K562 (cell line): Measurements from ENCODE around the gene MYO3B. TPM values are rescaled to one million over a fixed set of nuclear protein-coding genes. Genes with fewer than 3 reads are reported as not detected.

Experiments used
- CHAMP1 ChIP-seq: fragments of 450-650 bp; IDR thresholded peaks from 2 replicates; pipeline ENCODE4 v1.6.1; 2016; ENCODE audit warnings: mild to moderate bottlenecking
- CREB3 ChIP-seq: fragments of 450-650 bp; conservative IDR thresholded peaks from 2 replicates; pipeline ENCODE4 v1.6.1; 2016; ENCODE audit warnings: missing genetic modification characterization, low read depth, mild to moderate bottlenecking, missing compliant biosample characterization, moderate library complexity
- FOXA1 ChIP-seq: fragments of 450-650 bp; IDR thresholded peaks from 2 replicates; pipeline ENCODE4 v1.6.1; 2016; ENCODE audit warnings: mild to moderate bottlenecking, borderline replicate concordance
- FOXA3 ChIP-seq, 2 experiments: fragments of 450-650 bp in 1 of 2; sonication (generic) in 1 of 2; formaldehyde crosslinking; IDR thresholded peaks in 1 of 2; conservative IDR thresholded peaks in 1 of 2; 2 replicates each; pipeline versions ENCODE4 v1.4.0 to v1.8.0; 2020 to 2022; ENCODE audit warnings: mild to moderate bottlenecking in 2 of 2, missing genetic modification reagents in 1 of 2
- HCFC1 ChIP-seq: IDR thresholded peaks from 2 replicates; pipeline ENCODE4 v1.6.1; 2012; ENCODE audit warnings: low read depth, low read length, improper control_type of control experiment
- HMBOX1 ChIP-seq: sonication (generic); IDR thresholded peaks from 2 replicates; pipeline ENCODE4 v1.6.1; 2016
- IRF9 ChIP-seq: fragments of 450-650 bp; IDR thresholded peaks from 2 replicates; pipeline ENCODE4 v1.6.1; 2016; ENCODE audit warnings: missing biosample characterization, missing genetic modification characterization
- RB1 ChIP-seq: fragments of 450-650 bp; IDR thresholded peaks from 2 replicates; pipeline ENCODE4 v1.6.1; 2017; ENCODE audit warnings: low read depth, mild to moderate bottlenecking
- SMARCA4 ChIP-seq: fragments of 450-650 bp; IDR thresholded peaks from 2 replicates; pipeline ENCODE4 v1.6.1; 2016
- SMARCE1 ChIP-seq: fragments of 450-650 bp; IDR thresholded peaks from 2 replicates; pipeline ENCODE4 v1.7.1; 2016; ENCODE audit warnings: mild to moderate bottlenecking
- SMC3 ChIP-seq: conservative IDR thresholded peaks from 2 replicates; pipeline ENCODE4 v1.6.1; 2011; ENCODE audit warnings: low read depth, low read length, improper control_type of control experiment; ENCODE audit not compliant: insufficient read depth
- SNIP1 ChIP-seq: fragments of 450-650 bp; IDR thresholded peaks from 2 replicates; pipeline ENCODE4 v1.7.1; 2017; ENCODE audit warnings: low read depth, mild to moderate bottlenecking
- SREBF1 ChIP-seq: fragments of 150-350 bp; IDR thresholded peaks from 2 replicates; pipeline ENCODE4 v1.6.1; 2014; ENCODE audit warnings: antibody characterized with exemption, low read depth, low read length, borderline replicate concordance
- TCF7 ChIP-seq: sonication (generic); IDR thresholded peaks from 2 replicates; pipeline ENCODE4 v1.6.1; 2016; ENCODE audit warnings: antibody characterized with exemption, borderline replicate concordance
- THRAP3 ChIP-seq: fragments of 450-650 bp; IDR thresholded peaks from 2 replicates; pipeline ENCODE4 v1.6.1; 2016; ENCODE audit warnings: mild to moderate bottlenecking, inconsistent platforms, borderline replicate concordance
- ZNF444 ChIP-seq: fragments of 250-450 bp; sonication (Bioruptor Pico); IDR thresholded peaks from 2 replicates; pipeline ENCODE4 v1.4.0; 2020; ENCODE audit warnings: mild to moderate bottlenecking, moderate library complexity
- polyA plus RNA-seq, 8 experiments: library from polyadenylated mRNA; depleted of rRNA in 4 of 8; stranded (reverse) in 5 of 8; unstranded in 3 of 8; fragments of >200 nt; fragmentation: Nextera tagmentation in 2 of 8; fragmentation: Illumina TruSeq in 1 of 8; extraction: Ambion mirVana in 2 of 8; extraction: Trizol in 1 of 8; gene quantifications; 2 replicates each; pipeline versions ENCODE4 v1.2.1 to v1.2.3, GENCODE V29; 2011 to 2014; ENCODE audit warnings: inconsistent platforms in 1 of 8, missing spikeins in 1 of 8
- total RNA-seq, 7 experiments: library from RNA; depleted of rRNA in 6 of 7; stranded (reverse); fragments of >200 nt in 6 of 7; fragmentation: Illumina TruSeq in 2 of 7; extraction: Trizol in 2 of 7; gene quantifications; 2 replicates each; pipeline versions ENCODE4 v1.2.1 to v1.2.3, GENCODE V29; 2011 to 2021; ENCODE audit warnings: low replicate concordance in 1 of 7

Gene MYO3B
- total and polyA plus RNA-seq, 9 of the 15 experiments (the other 6 are each of a cell fraction or from before 2014, with no cell fraction given), result 2.7 to 6.5 (median 3.6) TPM

GRCh38 chr2:170345607-170346006 is 167.7 kb downstream of the MYO3B start (continued):
- TF ChIP-seq FOXA3 (CRISPR knock-in tag; conservative IDR thresholded peaks at IDR 0.05 in 1 of 2, IDR thresholded peaks at IDR 0.05 in 1 of 2) (peak; percentile 91 to 97; a peak in 3 of 4 replicates), HCFC1 (no peak), SMC3 (no peak), ZNF444 (no peak), CREB3 (tag) (no peak), CHAMP1 (peak; percentile 41; the same call in 1 of the 2 replicates), SMARCE1 (peak; percentile 83; the same call in 1 of the 2 replicates), HMBOX1 (peak; percentile 88), RB1 (no peak), SNIP1 (no peak), FOXA1 (peak; percentile 78), IRF9 (tag) (0 out of 2 replicates have a peak, but pooled peaks have one; percentile 23), TCF7 (no peak), SMARCA4 (peak; percentile 78), THRAP3 (no peak), SREBF1 (no peak)
